SJSA1 (cell line): ENCODE data around the gene GRM6. TPM values are rescaled to one million over a fixed set of nuclear protein-coding genes. Genes with fewer than 3 reads are reported as not detected.

Source experiments
- DNase-seq, 2 experiments: peaks; one replicate each; pipeline ENCODE4 v3.0.0-alpha.2; 2015 to 2020; ENCODE audit warnings: low spot score in 2 of 2, low read depth in 1 of 2
- H3K27ac ChIP-seq: fragments of 250-450 bp; sonication (Bioruptor Pico); 2 replicates; pipeline ENCODE4 v1.5.1; 2020; ENCODE audit warnings: mild to moderate bottlenecking, moderate library complexity
- H3K27me3 ChIP-seq: fragments of 250-450 bp; sonication (Bioruptor Pico); replicated peaks from 2 replicates; pipeline ENCODE4 v1.5.1; 2020; ENCODE audit warnings: mild to moderate bottlenecking, moderate library complexity
- H3K36me3 ChIP-seq: fragments of 250-450 bp; sonication (Bioruptor Pico); 2 replicates; pipeline ENCODE4 v1.5.1; 2020; ENCODE audit warnings: mild to moderate bottlenecking
- H3K4me1 ChIP-seq: fragments of 250-450 bp; sonication (Bioruptor Pico); replicated peaks from 2 replicates; pipeline ENCODE4 v1.6.1; 2021; ENCODE audit warnings: mild to moderate bottlenecking
- H3K4me3 ChIP-seq: fragments of 250-450 bp; sonication (Bioruptor Pico); 2 replicates; pipeline ENCODE4 v1.5.1; 2020; ENCODE audit warnings: mild to moderate bottlenecking
- H3K9me3 ChIP-seq: fragments of 250-450 bp; sonication (Bioruptor Pico); replicated peaks from 2 replicates; pipeline ENCODE4 v1.5.1; 2020; ENCODE audit warnings: mild to moderate bottlenecking
- total RNA-seq: library from RNA; depleted of rRNA; stranded (reverse); fragments of >200 nt; shearing (Covaris generic); gene quantifications from 2 replicates; pipeline ENCODE4 v1.2.3, GENCODE V29; 2014; rRNA removed

GRM6 gene
- not detected in 2 replicates for total RNA-seq

GRCh38 chr5:178994580-178995340 is at the start of gene GRM6:
Gene GRM6 (minus strand): TSS chr5:178995320. CDS start chr5:178994944, 376 bp downstream.
- no peak within 1 kb of the TSS for H3K27ac ChIP-seq
- H3K27me3 ChIP-seq, result no peaks in the 10 kb centered on the region
- no peaks in the 10 kb centered on the region for H3K4me1 ChIP-seq
- H3K9me3 ChIP-seq, result peaks cover 66% of the 10 kb centered on the region
- peak in 1 of 2 experiments; percentile 44 for DNase-seq
- no peak within 1 kb of the TSS for H3K4me3 ChIP-seq
- H3K36me3 ChIP-seq, result no peaks in the 10 kb centered on the region

DNA sequence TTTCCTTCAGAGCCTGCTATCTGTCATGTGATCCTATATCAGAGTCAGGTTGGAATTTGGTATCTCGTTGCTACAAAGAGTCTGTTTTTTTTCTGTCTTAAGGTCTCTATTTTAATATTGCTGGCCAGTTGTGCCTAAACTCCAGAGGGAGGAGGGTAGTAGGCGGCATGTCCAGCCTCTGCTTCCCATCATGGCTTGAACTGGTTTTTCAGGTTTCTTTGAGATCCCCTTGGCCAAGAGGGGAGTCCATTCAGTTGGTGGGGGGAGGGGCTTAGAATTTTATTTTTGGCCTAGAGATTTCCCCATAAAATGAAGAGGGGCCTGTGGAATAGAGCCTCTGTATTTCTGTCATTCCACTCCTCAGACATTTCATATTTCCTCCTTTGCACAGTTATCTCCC is 49.6 kb upstream of the GRM6 start:
- H3K27me3 ChIP-seq, result no peaks in the 10 kb centered on the region; the same call in 1 of the 2 replicates
- no peak overlapping the region for H3K27ac ChIP-seq
- no peak for DNase-seq
- no peaks in the 10 kb centered on the region for H3K4me1 ChIP-seq
- H3K9me3 ChIP-seq, result peaks cover 27% of the 10 kb centered on the region
- no peak overlapping the region for H3K4me3 ChIP-seq
- H3K36me3 ChIP-seq, result 0 out of 2 replicates have a peak, but pooled peaks cover 3% of the 10 kb centered on the region

DNA sequence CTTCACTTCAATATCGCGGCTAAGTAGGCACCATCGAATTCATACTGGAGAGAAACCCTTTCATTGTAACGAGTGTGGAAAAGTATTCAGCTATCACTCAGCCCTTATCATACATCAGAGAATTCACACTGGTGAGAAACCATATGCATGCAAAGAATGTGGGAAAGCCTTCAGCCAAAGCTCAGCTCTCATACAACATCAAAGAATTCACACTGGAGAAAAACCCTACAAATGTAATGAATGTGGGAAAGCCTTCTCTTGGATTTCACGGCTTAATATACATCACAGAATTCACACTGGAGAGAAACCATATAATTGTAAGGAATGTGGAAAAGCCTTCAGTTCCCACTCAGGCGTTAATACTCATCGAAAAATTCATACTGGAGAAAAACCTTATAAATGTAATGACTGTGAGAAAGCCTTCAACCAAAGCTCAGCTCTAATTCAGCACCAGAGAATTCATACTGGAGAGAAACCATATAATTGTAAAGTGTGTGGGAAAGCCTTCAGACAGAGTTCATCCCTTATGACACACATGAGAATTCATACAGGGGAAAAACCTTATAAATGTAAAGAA is 38.0 kb upstream of the GRM6 start:
- no peak overlapping the region for H3K4me3 ChIP-seq
- peaks cover 39% of the 10 kb centered on the region for H3K9me3 ChIP-seq
- H3K4me1 ChIP-seq, result no peaks in the 10 kb centered on the region
- no peak overlapping the region for H3K27ac ChIP-seq
- DNase-seq, result no peak
- H3K27me3 ChIP-seq, result no peaks in the 10 kb centered on the region
- no peaks in the 10 kb centered on the region for H3K36me3 ChIP-seq

DNA sequence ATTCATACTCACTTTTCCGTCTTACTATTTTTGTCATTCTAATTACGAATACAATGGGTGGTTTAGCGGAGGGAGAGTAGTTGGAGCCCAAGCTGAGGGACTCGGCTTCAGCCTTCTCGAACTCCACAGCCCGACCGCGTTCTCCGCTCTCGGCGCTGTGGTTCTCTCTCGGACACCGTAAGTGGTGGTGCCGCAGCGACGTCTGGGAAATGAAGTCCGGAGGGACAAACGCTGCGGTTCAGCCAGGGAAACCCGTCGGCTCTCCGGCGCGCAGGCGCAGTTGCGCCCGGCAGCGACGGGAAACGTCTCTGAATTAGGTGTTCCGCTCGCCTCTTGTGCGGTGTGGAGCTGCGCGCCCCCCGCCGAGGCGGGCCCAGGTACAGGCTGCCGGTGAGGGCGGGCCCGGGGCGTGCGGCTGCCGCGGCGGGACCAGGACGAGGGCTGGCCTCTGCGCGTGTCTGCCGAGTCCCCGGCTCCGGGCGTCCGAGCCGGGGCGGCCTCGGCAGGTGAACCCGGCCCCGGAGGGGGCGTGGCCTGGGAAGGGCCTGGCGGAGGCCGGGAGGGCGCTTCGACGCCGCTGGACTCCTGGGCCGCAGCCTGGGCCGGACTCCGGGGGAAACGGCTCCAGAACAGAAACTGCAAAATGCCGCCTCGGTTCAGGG is 28.5 kb upstream of the GRM6 start, which contains the start of gene ZNF879:
TSS of gene ZNF879 (plus strand) at position 277 of the 662 bp plus-strand sequence. CDS start 1,201 bp downstream, outside the sequence.
- no peak within 1 kb of the TSS for H3K27ac ChIP-seq
- no peaks in the 10 kb centered on the region for H3K4me1 ChIP-seq
- peak within 1 kb of the TSS; percentile 29 for H3K4me3 ChIP-seq

DNA sequence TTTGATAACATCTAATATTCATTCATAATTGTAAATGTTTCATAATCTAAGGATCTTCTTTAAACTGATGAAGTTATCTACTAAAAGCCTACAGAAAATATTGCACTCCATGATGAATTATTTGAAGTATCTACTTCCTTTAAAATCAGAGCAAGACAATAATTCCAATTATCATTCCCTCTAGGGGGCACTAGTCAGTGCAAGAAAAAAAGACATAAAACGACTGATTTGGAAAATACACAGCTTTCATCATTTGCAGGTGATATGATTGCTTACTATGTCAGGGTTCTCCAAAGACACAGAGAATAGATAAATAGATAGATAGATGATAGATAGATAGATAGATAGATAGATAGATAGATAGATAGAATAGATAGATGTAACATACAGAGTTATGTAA is 13.5 kb upstream of the GRM6 start:
- Histone ChIP-seq H3K4me3 (no peak overlapping the region), H3K27ac (no peak overlapping the region), H3K36me3 (no peaks in the 10 kb centered on the region), H3K4me1 (no peaks in the 10 kb centered on the region), H3K9me3 (0 out of 2 replicates have a peak, but pooled peaks cover 16% of the 10 kb centered on the region), H3K27me3 (no peaks in the 10 kb centered on the region)
- DNase-seq, result no peak

More for the DNA sequence above, 28.5 kb upstream of the GRM6 start, which contains the start of gene ZNF879:
- Histone ChIP-seq H3K36me3 (no peaks in the 10 kb centered on the region), H3K27me3 (no peaks in the 10 kb centered on the region), H3K9me3 (peaks cover 57% of the 10 kb centered on the region)
- DNase-seq, result no peak

DNA sequence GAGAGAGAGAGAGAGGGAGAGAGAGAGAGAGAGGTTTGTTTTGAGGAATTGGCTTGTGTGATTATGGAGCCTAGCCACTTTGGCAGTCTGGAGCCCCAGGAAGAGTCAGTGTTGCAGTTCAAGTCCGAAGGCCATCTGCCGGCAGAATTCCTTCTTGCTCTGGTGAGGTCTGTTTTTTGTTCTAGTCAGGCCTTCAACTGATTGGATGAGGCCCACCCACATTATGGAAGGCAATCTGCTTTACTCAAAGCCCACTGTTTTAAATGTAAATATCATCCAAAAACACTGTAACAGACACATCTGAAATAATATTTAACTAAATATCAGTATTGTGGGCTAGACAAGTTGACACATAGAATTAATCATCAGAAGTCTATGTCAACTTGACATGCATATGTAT is 11.4 kb upstream of the GRM6 start:
- DNase-seq, result no peak
- peaks cover 13% of the 10 kb centered on the region; the same call in 1 of the 2 replicates for H3K9me3 ChIP-seq

GRCh38 chr5:178998441-178998840 is 3.3 kb upstream of the GRM6 start:
- Histone ChIP-seq H3K4me3 (no peak overlapping the region), H3K36me3 (no peaks in the 10 kb centered on the region), H3K9me3 (peaks cover 50% of the 10 kb centered on the region)

More for the DNA sequence above, 11.4 kb upstream of the GRM6 start:
- Histone ChIP-seq H3K36me3 (no peaks in the 10 kb centered on the region), H3K4me3 (no peak overlapping the region), H3K27ac (no peak overlapping the region), H3K4me1 (no peaks in the 10 kb centered on the region), H3K27me3 (no peaks in the 10 kb centered on the region)

DNA sequence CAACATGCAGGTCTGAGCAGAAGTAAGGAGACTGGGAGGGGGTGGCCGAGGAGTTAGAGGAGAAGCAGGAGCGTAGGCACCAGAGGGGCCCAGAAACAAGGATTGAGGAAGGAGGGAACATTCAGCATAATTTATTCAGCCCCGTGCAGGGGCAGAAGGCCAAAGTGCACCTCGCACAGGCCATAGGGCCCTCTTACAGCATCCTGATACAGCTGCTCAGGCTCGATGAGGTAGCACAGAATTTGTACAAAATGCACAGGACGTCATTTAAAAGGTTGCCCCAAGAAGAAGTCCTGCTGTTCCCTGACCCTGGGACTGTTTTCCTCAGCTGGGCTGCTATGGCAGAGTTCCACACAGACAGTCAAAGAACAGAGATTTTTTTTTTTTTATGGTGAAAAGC is 2.1 kb upstream of the GRM6 start:
- Histone ChIP-seq H3K27ac (no peak overlapping the region), H3K27me3 (no peaks in the 10 kb centered on the region), H3K9me3 (peaks cover 57% of the 10 kb centered on the region), H3K4me3 (no peak overlapping the region), H3K36me3 (no peaks in the 10 kb centered on the region), H3K4me1 (no peaks in the 10 kb centered on the region)
- DNase-seq, result no peak

More at GRCh38 chr5:178998441-178998840, 3.3 kb upstream of the GRM6 start:
- Histone ChIP-seq H3K4me1 (no peaks in the 10 kb centered on the region), H3K27ac (no peak overlapping the region), H3K27me3 (no peaks in the 10 kb centered on the region)
- DNase-seq, result no peak

DNA sequence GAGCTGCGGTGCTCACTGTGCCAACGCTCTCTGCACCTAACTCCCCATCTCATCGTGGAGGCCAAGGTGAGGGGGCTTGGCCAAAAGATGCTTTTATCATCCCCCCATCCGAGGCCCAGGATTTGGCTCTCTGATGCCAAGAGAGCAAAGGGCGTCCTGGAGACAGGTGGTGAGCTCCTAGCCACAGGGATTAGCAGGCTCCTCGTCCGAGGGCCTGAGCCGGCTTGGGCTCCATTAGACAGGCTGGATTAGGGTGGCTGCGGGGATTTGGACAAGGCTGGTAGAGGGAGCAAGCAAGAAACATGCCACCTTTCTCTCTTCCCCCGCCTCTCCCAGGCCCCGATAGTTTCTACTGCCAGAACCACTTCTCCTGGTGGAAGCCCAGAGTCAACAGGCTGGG is 1.0 kb upstream of the GRM6 start:
- Histone ChIP-seq H3K27ac (no peak overlapping the region), H3K36me3 (no peaks in the 10 kb centered on the region), H3K9me3 (peaks cover 58% of the 10 kb centered on the region), H3K27me3 (no peaks in the 10 kb centered on the region), H3K4me1 (no peaks in the 10 kb centered on the region), H3K4me3 (no peak overlapping the region)
- no peak for DNase-seq

GRCh38 chr5:178995341-178995690 is 196 bp upstream of the GRM6 start:
- Histone ChIP-seq H3K4me3 (no peak overlapping the region), H3K4me1 (no peaks in the 10 kb centered on the region), H3K36me3 (no peaks in the 10 kb centered on the region), H3K27ac (no peak overlapping the region), H3K9me3 (peaks cover 62% of the 10 kb centered on the region), H3K27me3 (no peaks in the 10 kb centered on the region)
- DNase-seq, result no peak

DNA sequence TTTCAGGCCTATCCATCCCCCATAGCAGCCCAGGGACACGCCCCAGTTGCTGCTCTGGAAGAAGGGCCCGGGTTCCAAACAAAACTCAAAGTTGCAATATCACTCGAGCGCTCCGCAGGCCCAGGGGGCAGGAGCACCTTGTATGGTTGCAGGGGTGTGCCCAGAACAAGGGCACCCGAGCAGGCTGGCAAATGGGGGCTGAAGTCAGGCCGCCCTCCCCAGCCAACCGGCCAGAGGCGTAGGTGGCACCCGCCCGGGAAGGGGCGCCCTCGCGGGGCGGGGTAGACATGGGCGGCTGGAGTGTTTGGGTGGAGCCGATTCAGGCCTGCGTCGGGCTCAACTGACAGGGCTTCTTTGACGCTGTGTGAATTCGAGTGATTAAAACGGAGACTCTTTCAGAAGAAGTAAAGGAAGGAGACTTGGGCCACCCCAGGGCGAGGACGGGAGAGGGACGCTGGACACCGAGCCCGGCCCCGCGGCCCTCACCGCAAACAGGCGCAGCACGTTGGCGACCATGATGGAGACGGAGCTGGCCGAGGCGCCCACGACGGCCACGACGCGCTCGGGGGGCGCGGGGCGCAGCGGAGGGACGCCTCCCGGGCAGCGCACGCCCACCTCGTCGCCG is 1.1 kb downstream of the GRM6 start:
- H3K27ac ChIP-seq, result no peak overlapping the region
- peak in 1 of 2 experiments; percentile 38 for DNase-seq
- H3K4me1 ChIP-seq, result no peaks in the 10 kb centered on the region
- H3K27me3 ChIP-seq, result no peaks in the 10 kb centered on the region
- peaks cover 68% of the 10 kb centered on the region for H3K9me3 ChIP-seq
- no peaks in the 10 kb centered on the region for H3K36me3 ChIP-seq
- H3K4me3 ChIP-seq, result no peak overlapping the region

DNA sequence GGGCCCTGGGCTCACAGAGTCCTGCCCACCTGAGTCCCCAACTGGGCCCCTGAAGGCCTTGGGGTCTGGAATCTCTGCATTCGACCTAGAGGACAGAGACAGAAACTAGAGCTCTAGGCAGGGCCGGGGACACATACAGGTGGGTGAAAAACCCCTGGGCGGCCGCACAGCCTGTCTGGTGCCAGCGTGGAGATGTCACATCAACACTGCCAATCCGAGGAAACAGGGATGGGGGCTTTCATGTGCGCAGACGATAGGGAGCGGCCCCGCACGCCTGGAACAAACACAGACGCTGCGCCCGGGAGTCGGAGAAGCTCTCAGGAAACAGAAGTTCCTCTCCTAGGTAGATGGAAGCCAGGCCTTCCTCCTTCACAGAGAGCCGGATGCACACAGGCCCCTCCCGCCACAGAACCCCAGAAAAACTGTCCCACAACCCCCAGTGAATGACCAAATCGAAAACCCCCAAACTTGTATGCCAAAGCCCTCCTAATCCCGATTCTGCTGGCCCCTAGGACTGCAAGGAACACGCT is 1.8 kb downstream of the GRM6 start:
- Histone ChIP-seq H3K9me3 (peaks cover 64% of the 10 kb centered on the region), H3K4me1 (no peaks in the 10 kb centered on the region), H3K27ac (no peak overlapping the region), H3K27me3 (no peaks in the 10 kb centered on the region), H3K36me3 (no peaks in the 10 kb centered on the region), H3K4me3 (no peak overlapping the region)
- DNase-seq, result peak in 1 of 2 experiments; percentile 39

DNA sequence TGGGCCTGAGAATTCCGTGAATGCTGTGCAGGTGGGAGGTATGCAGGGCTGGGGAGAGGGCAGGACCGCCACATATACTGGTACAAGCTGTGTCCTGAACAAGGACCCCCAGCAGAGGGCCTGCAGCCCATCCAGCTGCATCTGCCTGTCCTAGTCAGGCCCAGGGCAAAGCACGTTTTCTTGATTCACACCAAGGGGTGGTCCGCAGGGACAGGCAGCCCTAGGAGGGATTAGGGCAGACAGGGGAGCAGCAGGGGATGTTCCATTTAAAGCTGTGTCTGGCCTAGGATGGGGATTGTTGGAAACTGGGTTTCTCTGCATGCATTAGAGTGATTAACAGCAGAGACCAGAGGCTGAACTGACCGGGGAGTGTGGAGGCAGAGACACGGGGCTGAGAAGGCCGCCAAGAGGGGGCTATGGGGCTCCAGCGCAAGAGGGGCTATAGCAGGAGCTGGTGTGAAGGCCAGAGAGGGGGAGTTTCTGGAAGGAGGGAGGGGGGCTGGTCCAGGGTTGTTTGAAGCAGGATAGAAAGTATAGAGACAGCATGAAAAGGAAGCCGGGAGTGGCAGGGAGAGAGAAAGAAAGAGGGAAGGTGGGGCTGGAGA is 2.7 kb downstream of the GRM6 start:
- Histone ChIP-seq H3K27ac (no peak overlapping the region), H3K36me3 (no peaks in the 10 kb centered on the region), H3K9me3 (peaks cover 68% of the 10 kb centered on the region), H3K4me3 (no peak overlapping the region), H3K27me3 (no peaks in the 10 kb centered on the region), H3K4me1 (no peaks in the 10 kb centered on the region)
- DNase-seq, result peak in 1 of 2 experiments; percentile 40
